Activated CD4-positive, alpha-beta T cell treated with anti-CD3 and anti-CD28 coated beads, Interleukin-2, amount 10 ng/mL, durations not matched to agents 24 days and 14 days (primary cell): Measurements from ENCODE around the gene PBX1. TPM values are rescaled to one million over a fixed set of nuclear protein-coding genes. Genes with fewer than 3 reads are reported as not detected.

Experiments used
- DNase-seq: peaks from one replicate; pipeline ENCODE4 v3.0.0; 2022
- H3K27ac Mint-ChIP-seq: one replicate; pipeline ENCODE4 v1.8.0; 2022; ENCODE audit warnings: mild to moderate bottlenecking, mixed read lengths
- H3K27me3 Mint-ChIP-seq: one replicate; pipeline ENCODE4 v1.8.0; 2022; ENCODE audit warnings: mixed read lengths
- H3K36me3 Mint-ChIP-seq: one replicate; pipeline ENCODE4 v1.8.0; 2022; ENCODE audit warnings: low read depth, mild to moderate bottlenecking, mixed read lengths
- H3K4me1 Mint-ChIP-seq: one replicate; pipeline ENCODE4 v1.8.0; 2021; ENCODE audit warnings: mixed read lengths
- H3K4me3 Mint-ChIP-seq: one replicate; pipeline ENCODE4 v1.8.0; 2022; ENCODE audit warnings: mild to moderate bottlenecking, moderate library complexity, mixed read lengths
- H3K9me3 Mint-ChIP-seq: one replicate; pipeline ENCODE4 v1.8.0; 2021; ENCODE audit warnings: mixed read lengths
- intact Hi-C: fragments of 100-400 bp; cut with micrococcal nuclease; formaldehyde crosslinking; loops from one replicate; pipeline ENCODE4 v1.15.1; 2023
- total RNA-seq: library from RNA; stranded (reverse); gene quantifications from 2 replicates; pipeline ENCODE4 v1.2.3, GENCODE V29; 2022

The PBX1 gene
- total RNA-seq, 1 donor from 2014 or later: not detected

- Mint-ChIP-seq H3K27ac (no peak overlapping the region), H3K27me3 (no peaks in the 10 kb centered on the region), H3K4me1 (no peaks in the 10 kb centered on the region), H3K4me3 (no peak overlapping the region), H3K9me3 (peaks cover 6% of the 10 kb centered on the region), H3K36me3 (no peaks in the 10 kb centered on the region)
- intact Hi-C loops: no loop called here
- no peak for DNase-seq
These were observed 113.1 kb downstream of the PBX1 start for GRCh38 chr1:164671966-164672571.

DNA sequence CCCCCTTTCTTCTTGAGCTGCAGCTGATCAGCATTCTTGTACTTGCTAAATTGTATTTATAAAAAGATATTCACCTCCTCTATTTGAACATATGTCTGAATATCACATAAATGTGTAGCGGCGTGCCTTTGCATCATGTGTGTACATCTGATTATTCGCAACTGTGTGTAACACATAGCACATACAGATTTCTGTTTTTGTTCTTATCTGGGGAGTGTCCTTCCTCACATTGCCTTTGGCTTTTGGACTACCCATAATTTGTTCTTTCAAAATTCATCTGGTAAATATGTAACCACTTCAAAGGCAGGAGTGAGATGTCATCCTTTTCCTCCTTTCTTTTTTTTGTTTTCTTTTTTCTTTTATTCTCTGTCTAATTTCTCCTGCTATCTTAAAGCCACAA, 113.6 kb downstream of the PBX1 start:
- Mint-ChIP-seq H3K27ac (no peak overlapping the region), H3K4me1 (no peaks in the 10 kb centered on the region), H3K9me3 (peaks cover 6% of the 10 kb centered on the region), H3K36me3 (no peaks in the 10 kb centered on the region), H3K4me3 (no peak overlapping the region), H3K27me3 (no peaks in the 10 kb centered on the region)
- DNase-seq: no peak
- intact Hi-C loops: no loop called here

DNA sequence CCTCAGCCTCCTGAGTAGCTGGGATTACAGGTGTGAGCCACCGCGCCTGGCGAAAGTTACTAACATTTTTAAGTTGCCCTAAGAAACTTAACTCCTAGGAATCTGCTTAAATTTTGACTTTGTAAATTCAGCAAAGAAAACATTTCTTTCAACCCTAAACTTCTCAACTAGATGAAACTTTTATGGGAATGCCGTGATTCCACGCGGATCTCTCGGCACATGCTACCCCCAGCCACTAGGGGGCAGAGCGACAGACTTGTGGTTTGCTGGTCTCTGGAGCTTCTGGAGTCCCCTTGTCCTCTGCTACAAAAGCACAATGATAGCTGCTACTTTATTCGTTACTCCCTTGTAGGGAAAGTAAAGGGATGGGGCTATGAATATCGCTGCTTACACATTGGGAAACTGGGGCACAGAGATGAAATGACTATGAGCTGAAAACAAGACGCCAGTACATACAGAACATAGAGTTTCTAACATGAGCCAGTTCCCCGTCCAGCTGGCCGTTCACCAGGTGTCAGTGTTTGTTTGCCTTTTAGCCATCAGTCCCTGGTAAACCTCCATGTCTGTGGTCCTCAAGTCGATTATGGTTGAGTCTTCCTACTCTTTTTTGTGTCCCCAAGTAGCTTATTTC, 114.7 kb downstream of the PBX1 start:
- DNase-seq: no peak
- Mint-ChIP-seq H3K27ac (no peak overlapping the region), H3K4me3 (no peak overlapping the region), H3K4me1 (no peaks in the 10 kb centered on the region), H3K27me3 (no peaks in the 10 kb centered on the region), H3K9me3 (peaks cover 6% of the 10 kb centered on the region), H3K36me3 (no peaks in the 10 kb centered on the region)
- intact Hi-C loops: no loop called here

- no peak for DNase-seq
- Mint-ChIP-seq H3K27ac (no peak overlapping the region), H3K36me3 (no peaks in the 10 kb centered on the region), H3K4me1 (no peaks in the 10 kb centered on the region), H3K4me3 (no peak overlapping the region), H3K27me3 (no peaks in the 10 kb centered on the region), H3K9me3 (no peaks in the 10 kb centered on the region)
- intact Hi-C loops: no loop called here
These were observed 116.4 kb downstream of the PBX1 start for GRCh38 chr1:164675342-164675904.

- intact Hi-C loops: no loop called here
These were observed 119.2 kb downstream of the PBX1 start for GRCh38 chr1:164678136-164678700.

DNA sequence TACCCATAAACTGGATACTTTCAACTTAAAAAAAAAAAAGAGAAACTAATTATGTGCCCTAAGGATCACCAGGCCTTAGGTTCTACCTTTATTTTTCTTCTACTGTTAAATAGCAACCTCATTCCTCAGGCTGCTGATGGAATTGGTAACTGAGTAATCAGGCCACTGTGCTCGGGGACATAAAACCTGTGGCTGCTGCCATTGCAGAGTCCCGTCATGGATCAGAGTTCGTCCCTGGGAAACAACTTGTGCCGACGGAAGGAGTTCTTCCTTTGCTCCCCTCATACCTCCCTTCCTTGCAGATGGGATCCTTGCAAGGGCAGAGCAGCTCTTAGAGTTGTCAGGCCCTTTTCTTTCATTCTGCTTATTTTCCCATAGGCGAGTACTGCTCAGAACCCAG, 123.6 kb downstream of the PBX1 start:
- Mint-ChIP-seq H3K27ac (no peak overlapping the region), H3K9me3 (no peaks in the 10 kb centered on the region), H3K27me3 (no peaks in the 10 kb centered on the region), H3K4me1 (no peaks in the 10 kb centered on the region), H3K4me3 (no peak overlapping the region), H3K36me3 (no peaks in the 10 kb centered on the region)
- no peak for DNase-seq
- intact Hi-C loops: no loop called here

More at GRCh38 chr1:164678136-164678700, 119.2 kb downstream of the PBX1 start:
- no peaks in the 10 kb centered on the region for H3K9me3 Mint-ChIP-seq
- H3K27me3 Mint-ChIP-seq: no peaks in the 10 kb centered on the region
- H3K4me1 Mint-ChIP-seq: no peaks in the 10 kb centered on the region
- H3K36me3 Mint-ChIP-seq: no peaks in the 10 kb centered on the region
- H3K27ac Mint-ChIP-seq: no peak overlapping the region
- DNase-seq: no peak
- no peak overlapping the region for H3K4me3 Mint-ChIP-seq

DNA sequence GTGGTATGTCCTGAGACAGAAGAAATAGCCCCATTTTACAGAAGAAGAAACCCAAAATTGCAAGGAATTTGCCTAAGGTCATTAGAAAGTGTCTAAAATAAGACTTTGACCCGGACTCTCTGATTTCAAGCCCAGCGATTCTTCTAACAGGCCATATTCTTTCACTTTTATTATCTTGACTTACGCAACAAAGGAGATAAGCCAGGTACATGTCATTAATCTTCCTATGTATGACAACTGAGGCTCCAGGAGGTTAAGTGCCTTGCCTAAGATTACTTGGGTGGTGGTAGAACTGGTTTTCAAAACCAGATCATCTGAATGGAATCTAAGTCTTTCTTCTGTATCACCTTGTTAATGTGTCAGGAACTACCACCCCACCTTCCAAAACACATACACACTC, 124.3 kb downstream of the PBX1 start:
- H3K27ac Mint-ChIP-seq: no peak overlapping the region
- H3K36me3 Mint-ChIP-seq: no peaks in the 10 kb centered on the region
- DNase-seq: no peak
- H3K27me3 Mint-ChIP-seq: no peaks in the 10 kb centered on the region
- H3K4me3 Mint-ChIP-seq: no peak overlapping the region
- H3K4me1 Mint-ChIP-seq: no peaks in the 10 kb centered on the region
- intact Hi-C loops: no loop called here
- H3K9me3 Mint-ChIP-seq: no peaks in the 10 kb centered on the region

GRCh38 chr1:164685266-164686035, 126.5 kb downstream of the PBX1 start:
- Mint-ChIP-seq H3K4me1 (no peaks in the 10 kb centered on the region), H3K36me3 (no peaks in the 10 kb centered on the region), H3K4me3 (no peak overlapping the region), H3K9me3 (no peaks in the 10 kb centered on the region), H3K27me3 (no peaks in the 10 kb centered on the region), H3K27ac (no peak overlapping the region)
- no peak for DNase-seq
- intact Hi-C loops: no loop called here

- H3K4me3 Mint-ChIP-seq: no peak overlapping the region
- no peaks in the 10 kb centered on the region for H3K27me3 Mint-ChIP-seq
- intact Hi-C loops: no loop called here
- H3K27ac Mint-ChIP-seq: no peak overlapping the region
- no peaks in the 10 kb centered on the region for H3K9me3 Mint-ChIP-seq
- H3K36me3 Mint-ChIP-seq: no peaks in the 10 kb centered on the region
- H3K4me1 Mint-ChIP-seq: no peaks in the 10 kb centered on the region
- DNase-seq: no peak
These were observed 128.8 kb downstream of the PBX1 start for GRCh38 chr1:164687777-164688176.

- Mint-ChIP-seq H3K4me1 (no peaks in the 10 kb centered on the region), H3K9me3 (no peaks in the 10 kb centered on the region), H3K4me3 (no peak overlapping the region), H3K27ac (no peak overlapping the region), H3K36me3 (no peaks in the 10 kb centered on the region), H3K27me3 (no peaks in the 10 kb centered on the region)
- intact Hi-C loops: no loop called here
- DNase-seq: no peak
These were observed 129.8 kb downstream of the PBX1 start for GRCh38 chr1:164688791-164689190.

DNA sequence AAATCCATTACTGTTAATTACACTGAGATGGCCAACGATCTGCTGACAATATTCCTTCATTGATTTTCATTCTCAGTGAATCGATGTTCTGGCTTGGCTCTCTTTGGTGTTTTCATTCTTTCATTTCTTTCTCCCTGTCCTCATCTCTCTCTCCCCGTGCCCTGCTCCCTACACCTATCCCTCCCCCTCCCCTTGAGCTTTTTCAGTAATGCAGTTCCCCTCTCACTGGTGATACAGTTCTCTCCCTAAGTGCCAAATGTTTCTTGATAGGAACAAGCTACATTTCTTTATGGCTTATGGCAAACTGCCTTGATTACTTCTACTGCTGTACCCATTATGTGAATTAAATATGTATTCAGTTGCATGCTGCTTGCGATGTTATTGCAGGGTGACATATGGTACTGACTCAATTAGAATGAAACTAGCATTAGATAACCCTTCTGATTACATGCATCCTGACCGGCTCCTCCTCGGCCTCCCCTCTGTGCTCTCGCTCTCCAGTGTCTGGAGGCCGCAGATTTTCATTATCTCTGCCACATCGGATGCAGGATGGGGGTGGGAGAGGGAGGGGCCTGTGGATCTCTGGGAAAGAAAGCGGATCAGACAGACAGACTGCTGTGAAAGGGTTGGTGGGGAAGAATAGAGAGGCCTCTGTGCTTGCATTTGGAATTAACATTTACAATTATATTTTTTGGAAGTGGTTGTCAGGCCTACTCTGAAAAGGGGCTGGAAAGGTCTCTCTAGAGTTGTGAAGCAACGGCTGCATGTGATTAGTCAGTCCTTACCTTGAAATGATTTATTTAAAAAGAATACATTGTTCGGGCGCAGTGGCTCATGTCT, 130.9 kb downstream of the PBX1 start:
- Mint-ChIP-seq H3K27ac (no peak overlapping the region), H3K4me3 (no peak overlapping the region), H3K27me3 (no peaks in the 10 kb centered on the region), H3K9me3 (no peaks in the 10 kb centered on the region), H3K36me3 (no peaks in the 10 kb centered on the region), H3K4me1 (no peaks in the 10 kb centered on the region)
- DNase-seq: no peak
- intact Hi-C loops: no loop called here

DNA sequence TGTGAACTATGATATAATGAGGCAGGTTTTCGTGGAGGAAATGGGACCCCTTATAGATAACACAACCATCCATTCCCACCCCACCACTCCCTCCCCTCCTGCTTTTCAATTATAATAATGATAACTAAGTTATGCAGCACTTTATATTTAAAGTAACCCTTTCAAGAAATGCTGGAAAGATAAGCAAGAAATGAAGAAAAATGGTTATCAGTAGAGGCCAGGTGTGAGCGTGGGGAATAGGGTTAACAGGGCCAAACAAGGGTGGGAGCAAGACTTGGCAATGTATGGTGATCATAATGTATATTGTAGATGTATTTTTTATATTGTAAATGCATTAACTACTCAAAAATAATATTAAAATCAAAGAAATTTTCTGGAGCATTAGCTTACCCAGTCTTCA, 133.4 kb downstream of the PBX1 start:
- Mint-ChIP-seq H3K4me3 (no peak overlapping the region), H3K9me3 (no peaks in the 10 kb centered on the region), H3K36me3 (no peaks in the 10 kb centered on the region), H3K4me1 (no peaks in the 10 kb centered on the region), H3K27me3 (no peaks in the 10 kb centered on the region), H3K27ac (no peak overlapping the region)
- no peak for DNase-seq
- intact Hi-C loops: no loop called here

GRCh38 chr1:164693564-164694359, 134.8 kb downstream of the PBX1 start:
- no peaks in the 10 kb centered on the region for H3K4me1 Mint-ChIP-seq
- no peaks in the 10 kb centered on the region for H3K27me3 Mint-ChIP-seq
- intact Hi-C loops: no loop called here
- no peaks in the 10 kb centered on the region for H3K9me3 Mint-ChIP-seq
- DNase-seq: no peak
- no peak overlapping the region for H3K27ac Mint-ChIP-seq
- no peaks in the 10 kb centered on the region for H3K36me3 Mint-ChIP-seq
- H3K4me3 Mint-ChIP-seq: no peak overlapping the region
